ENCODE measurements around the gene RNF144A. TPM values are rescaled to one million over a fixed set of nuclear protein-coding genes. Genes with fewer than 3 reads are reported as not detected.

Gene RNF144A
- total RNA-seq, 1 experiment from 2014 or later = 13.6 TPM

- TF ChIP-seq ELF4 (CRISPR knock-in tag; IDR thresholded peaks at IDR 0.05; ENCODE audit: low read depth) (no peak), CDX4 (CRISPR knock-in tag; IDR thresholded peaks at IDR 0.05; ENCODE audit: borderline replicate concordance) (no peak), ZNF219 (CRISPR knock-in tag; IDR thresholded peaks at IDR 0.05; ENCODE audit: borderline replicate concordance) (no peak), TEAD4 (CRISPR knock-in tag; IDR thresholded peaks at IDR 0.05) (no peak), HMGXB4 (CRISPR knock-in tag; IDR thresholded peaks at IDR 0.05) (no peak)
Measured at GRCh38 chr2:6879011-6879410, 38.2 kb upstream of the RNF144A start (continued).

GRCh38 chr2:6880200-6880733, 36.9 kb upstream of the RNF144A start:
- Mint-ChIP-seq H3K36me3 (peaks cover 53% of the 10 kb centered on the region), H3K27ac (no peak overlapping the region), H3K4me3 (no peak overlapping the region), H3K27me3 (ENCODE audit: low read depth) (peaks cover 30% of the 10 kb centered on the region), H3K9me3 (peaks cover 93% of the 10 kb centered on the region), H3K4me1 (no peaks in the 10 kb centered on the region)
- ChIA-PET POLR2A (no interaction called here), CTCF (no interaction called here)
- TF ChIP-seq GRHL2 (CRISPR knock-in tag; IDR thresholded peaks at IDR 0.05; ENCODE audit: insufficient replicate concordance, severe bottlenecking) (no peak), E2F4 (CRISPR knock-in tag; IDR thresholded peaks at IDR 0.05; ENCODE audit: borderline replicate concordance, low read depth) (no peak), TEAD4 (CRISPR knock-in tag; IDR thresholded peaks at IDR 0.05) (no peak), ZSCAN18 (CRISPR knock-in tag; IDR thresholded peaks at IDR 0.05) (no peak), ATF1 (CRISPR knock-in tag; IDR thresholded peaks at IDR 0.05) (no peak), IRF2 (CRISPR knock-in tag; IDR thresholded peaks at IDR 0.05; ENCODE audit: borderline replicate concordance, low read depth) (no peak), ZNF423 (CRISPR knock-in tag; IDR thresholded peaks at IDR 0.05) (no peak), ZNF263 (CRISPR knock-in tag; IDR thresholded peaks at IDR 0.05; ENCODE audit: low read depth) (no peak), MLX (CRISPR knock-in tag; IDR thresholded peaks at IDR 0.05) (no peak), CTCF (IDR thresholded peaks at IDR 0.05) (no peak), KAT7 (CRISPR knock-in tag; IDR thresholded peaks at IDR 0.05; ENCODE audit: borderline replicate concordance) (no peak), EMX1 (CRISPR knock-in tag; IDR thresholded peaks at IDR 0.05) (no peak), ZNF219 (CRISPR knock-in tag; IDR thresholded peaks at IDR 0.05; ENCODE audit: borderline replicate concordance) (no peak), OVOL2 (CRISPR knock-in tag; IDR thresholded peaks at IDR 0.05; ENCODE audit: borderline replicate concordance) (no peak), MXD4 (CRISPR knock-in tag; IDR thresholded peaks at IDR 0.05; ENCODE audit: borderline replicate concordance) (no peak), CREM (CRISPR knock-in tag; IDR thresholded peaks at IDR 0.05) (no peak), GTF2I (CRISPR knock-in tag; conservative IDR thresholded peaks at IDR 0.05) (no peak), ERG (CRISPR knock-in tag; IDR thresholded peaks at IDR 0.05) (no peak)
- DNase-seq (ENCODE audit: low spot score) (no peak), ATAC-seq (no peak)
